Smooth muscle cell of the coronary artery (primary cell): ENCODE measurements around the gene IAH1. TPM values are rescaled to one million over a fixed set of nuclear protein-coding genes. Genes with fewer than 3 reads are reported as not detected.

Source experiments
- total RNA-seq: library from RNA; depleted of rRNA; stranded (reverse); fragments of >200 nt; gene quantifications from 2 replicates; pipeline ENCODE4 v1.2.3, GENCODE V29; 2014; ENCODE audit warnings: low replicate concordance

Gene IAH1
- total RNA-seq, result 63.9 and 82.0 TPM in 2 replicates

GRCh38 chr2:9474361-9475057 is at the start of gene IAH1:
IAH1 (plus strand) TSS chr2:9474551; CDS start chr2:9474567, 16 bp downstream.

Other genes starting within 250 kb of the IAH1 start
- gene ITGB1BP1, start 51.0 kb upstream of the IAH1 start, total RNA-seq, result 39.1 and 63.3 TPM in 2 replicates
- 35.9 and 37.9 TPM in 2 replicates for gene CPSF3, start 50.9 kb upstream of the IAH1 start, total RNA-seq
- gene ADAM17, start 81.3 kb downstream of the IAH1 start, total RNA-seq, result 43.4 and 74.4 TPM in 2 replicates
- gene YWHAQ, start 156.4 kb downstream of the IAH1 start, total RNA-seq, result 232 and 254 TPM in 2 replicates